ENCODE measurements around the gene GPR78. TPM values are rescaled to one million over a fixed set of nuclear protein-coding genes. Genes with fewer than 3 reads are reported as not detected.

GPR78 gene
- total RNA-seq, 2 experiments from 2014 or later, result not detected

GRCh38 chr4:8587469-8588195 is 7.4 kb downstream of the GPR78 start:
- peaks cover 11 to 25% of the 10 kb centered on the region in 2 experiments for H3K27me3 ChIP-seq (ENCODE audit: control insufficient read depth in 1 of 2, insufficient read depth in 2 of 2, low read length in 2 of 2)
- H3K9me3 Mint-ChIP-seq, result no peaks in the 10 kb centered on the region
- no peak overlapping the region for H3K4me3 Mint-ChIP-seq
- peaks cover 0 to 8% of the 10 kb centered on the region in 2 experiments for H3K9me3 ChIP-seq (ENCODE audit: control insufficient read depth in 1 of 2, insufficient read depth in 1 of 2, low read length in 2 of 2)
- H3K36me3 Mint-ChIP-seq (ENCODE audit: low read depth), result no peaks in the 10 kb centered on the region
- no peak for ATAC-seq (ENCODE audit: poor library complexity)
- H3K27ac Mint-ChIP-seq, result no peak overlapping the region
- no peak for DNase-seq
- H3K27ac ChIP-seq (ENCODE audit: low read depth in 1 of 2, low read length in 2 of 2), result no peak overlapping the region
- ChIA-PET POLR2A (no interaction called here), CTCF (no interaction called here)
- no peak overlapping the region for H3K4me3 ChIP-seq (ENCODE audit: low read length)
- H3K36me3 ChIP-seq (ENCODE audit: insufficient read depth, low read length), result no peaks in the 10 kb centered on the region
- TF ChIP-seq CTCF (IDR thresholded peaks at IDR 0.05), result no peak
- no peaks in the 10 kb centered on the region for H3K4me1 ChIP-seq (ENCODE audit: insufficient read depth, low read length)
- H3K4me1 Mint-ChIP-seq (ENCODE audit: low read depth), result no peaks in the 10 kb centered on the region
- H3K27me3 Mint-ChIP-seq, result peaks cover 45% of the 10 kb centered on the region
- intact Hi-C loops (cut with DNase I, micrococcal nuclease), result no loop called here

GRCh38 chr4:8588196-8588470 is 7.9 kb downstream of the GPR78 start:
- ChIA-PET POLR2A (no interaction called here), CTCF (no interaction called here)
- Mint-ChIP-seq H3K27ac (no peak overlapping the region), H3K36me3 (ENCODE audit: low read depth) (no peaks in the 10 kb centered on the region), H3K4me3 (no peak overlapping the region), H3K9me3 (no peaks in the 10 kb centered on the region), H3K27me3 (peaks cover 41% of the 10 kb centered on the region), H3K4me1 (ENCODE audit: low read depth) (no peaks in the 10 kb centered on the region)
- Histone ChIP-seq H3K4me3 (ENCODE audit: low read length) (no peak overlapping the region), H3K4me1 (ENCODE audit: insufficient read depth, low read length) (no peaks in the 10 kb centered on the region), H3K9me3 (ENCODE audit: control insufficient read depth in 1 of 2, insufficient read depth in 1 of 2, low read length in 2 of 2) (peaks cover 0 to 7% of the 10 kb centered on the region in 2 experiments), H3K27ac (ENCODE audit: low read depth in 1 of 2, low read length in 2 of 2) (no peak overlapping the region), H3K36me3 (ENCODE audit: insufficient read depth, low read length) (no peaks in the 10 kb centered on the region), H3K27me3 (ENCODE audit: control insufficient read depth in 1 of 2, insufficient read depth in 2 of 2, low read length in 2 of 2) (peaks cover 13 to 29% of the 10 kb centered on the region in 2 experiments)
- ATAC-seq (ENCODE audit: poor library complexity) (no peak), DNase-seq (no peak)
- intact Hi-C loops (cut with DNase I, micrococcal nuclease), result no loop called here
- no peak for TF ChIP-seq CTCF (IDR thresholded peaks at IDR 0.05)

- Histone ChIP-seq H3K36me3 (ENCODE audit: insufficient read depth, low read length) (no peaks in the 10 kb centered on the region), H3K4me3 (ENCODE audit: low read length) (no peak overlapping the region), H3K27me3 (ENCODE audit: control insufficient read depth in 1 of 2, insufficient read depth in 2 of 2, low read length in 2 of 2) (peaks cover 22 to 41% of the 10 kb centered on the region in 2 experiments), H3K4me1 (ENCODE audit: insufficient read depth, low read length) (no peaks in the 10 kb centered on the region), H3K27ac (ENCODE audit: low read depth in 1 of 2, low read length in 2 of 2) (no peak overlapping the region), H3K9me3 (ENCODE audit: control insufficient read depth in 1 of 2, insufficient read depth in 1 of 2, low read length in 2 of 2) (peaks cover 0 to 9% of the 10 kb centered on the region in 2 experiments)
- Mint-ChIP-seq H3K4me3 (no peak overlapping the region), H3K9me3 (no peaks in the 10 kb centered on the region), H3K4me1 (ENCODE audit: low read depth) (no peaks in the 10 kb centered on the region), H3K27ac (no peak overlapping the region), H3K27me3 (peaks cover 43% of the 10 kb centered on the region), H3K36me3 (ENCODE audit: low read depth) (no peaks in the 10 kb centered on the region)
- intact Hi-C loops (cut with DNase I, micrococcal nuclease), result no loop called here
- CTCF ChIA-PET, result no interaction called here
- ATAC-seq (ENCODE audit: poor library complexity), result no peak
- POLR2A ChIA-PET, result no interaction called here
- no peak for TF ChIP-seq CTCF (IDR thresholded peaks at IDR 0.05)
- DNase-seq, result no peak
Observed at GRCh38 chr4:8589336-8589735, 9.1 kb downstream of the GPR78 start.

All from CD4-positive, alpha-beta T cell (primary cell).